ENCODE data around the gene RAB21.

- TF ChIP-seq CTCF (IDR thresholded peaks at IDR 0.05) (no peak), EP300 (IDR thresholded peaks at IDR 0.05) (no peak), POLR2A (IDR thresholded peaks at IDR 0.05) (no peak)
Observed at GRCh38 chr12:71792599-71792998, 37.9 kb downstream of the RAB21 start.
